Activated CD8-positive, alpha-beta T cell treated with anti-CD3 and anti-CD28 coated beads, Interleukin-2, amount 10 ng/mL, durations not matched to agents 7 days and 5 days (primary cell): ENCODE results near the gene ERAL1. TPM values are rescaled to one million over a fixed set of nuclear protein-coding genes. Genes with fewer than 3 reads are reported as not detected.
"Not testable (repeated sequence)": the region's sequence is repeated elsewhere in the genome, so short reads cannot be mapped to it uniquely, and the experiment has no call there.

Experiments used
- ATAC-seq: fragments of 150-1000 bp; cut with Tn5 transposase; one replicate; pipeline ENCODE4 v1.10.0; 2021; ENCODE audit warnings: moderate library complexity
- CTCF ChIA-PET: fragments of 350-600 bp; sonication (Branson Sonifier 250); formaldehyde crosslinking; loops from one replicate; lab custom pipeline; 2021; ENCODE audit warnings: antibody characterized with exemption; lab: Charles Lee
- POLR2A ChIA-PET: fragments of 350-600 bp; sonication (Branson Sonifier 250); formaldehyde crosslinking; loops from one replicate; lab custom pipeline; 2021; ENCODE audit warnings: antibody characterized with exemption; lab: Charles Lee
- DNase-seq: peaks from one replicate; pipeline ENCODE4 v3.0.0-alpha.2; 2020
- H3K27ac Mint-ChIP-seq: one replicate; pipeline ENCODE4 v1.8.0; 2021; ENCODE audit warnings: mild to moderate bottlenecking, mixed read lengths
- H3K27me3 Mint-ChIP-seq: one replicate; pipeline ENCODE4 v1.8.0; 2021; ENCODE audit warnings: low read depth, mixed read lengths
- H3K36me3 Mint-ChIP-seq: one replicate; pipeline ENCODE4 v1.8.0; 2021; ENCODE audit warnings: low read depth, mixed read lengths
- H3K4me1 Mint-ChIP-seq: one replicate; pipeline ENCODE4 v1.8.0; 2021; ENCODE audit warnings: low read depth, mixed read lengths
- H3K4me3 Mint-ChIP-seq: one replicate; pipeline ENCODE4 v1.8.0; 2021; ENCODE audit warnings: mild to moderate bottlenecking, mixed read lengths
- H3K9me3 Mint-ChIP-seq: one replicate; pipeline ENCODE4 v1.8.0; 2022; ENCODE audit warnings: mixed read lengths; ENCODE audit not compliant: insufficient read depth
- total RNA-seq, 2 experiments: library from RNA; stranded (reverse); gene quantifications; one replicate each; pipeline ENCODE4 v1.2.3, GENCODE V29; 2021

Gene ERAL1
- total RNA-seq, 2 experiments from 2014 or later = 46.3 to 50.7 TPM

DNA sequence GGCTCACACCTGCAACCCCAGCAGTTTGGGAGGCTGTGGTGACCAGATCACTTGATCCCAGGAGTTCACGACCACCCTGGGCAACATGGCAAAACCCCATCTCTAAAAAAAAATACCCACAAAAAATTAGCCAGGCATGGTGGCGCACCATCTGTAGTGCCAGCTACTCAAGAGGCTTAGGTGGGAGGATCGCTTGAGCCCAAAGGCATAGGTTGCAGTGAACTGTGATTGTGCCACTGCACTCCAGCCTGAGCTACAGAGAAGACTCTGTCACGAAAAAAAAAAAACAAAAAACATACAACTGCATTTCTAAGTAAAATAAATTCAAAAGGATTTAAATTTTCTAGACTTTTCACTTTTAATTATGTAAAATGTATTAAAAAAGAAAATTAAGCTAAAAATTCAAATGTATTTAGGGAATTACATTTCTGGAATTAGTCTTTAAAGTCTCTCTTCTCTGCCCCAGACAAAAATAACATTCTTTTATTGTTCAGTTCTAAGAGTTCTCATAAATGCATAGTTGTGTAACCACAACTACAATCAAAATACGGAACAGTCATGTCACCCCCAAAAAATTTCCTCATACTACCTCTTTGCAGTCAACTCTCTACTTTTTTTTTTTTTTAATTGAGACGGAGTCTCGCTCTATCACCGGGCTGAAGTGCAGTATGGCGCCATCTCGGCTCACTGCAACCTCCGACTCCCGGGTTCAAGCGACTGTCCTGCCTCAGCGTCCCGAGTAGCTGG, 26.3 kb upstream of the ERAL1 start:
- Mint-ChIP-seq H3K4me3 (no peak overlapping the region), H3K4me1 (peaks cover 4% of the 10 kb centered on the region), H3K9me3 (no peaks in the 10 kb centered on the region), H3K36me3 (peaks cover 20% of the 10 kb centered on the region), H3K27ac (no peak overlapping the region), H3K27me3 (no peaks in the 10 kb centered on the region)
- ATAC-seq (no peak), DNase-seq (no peak)
- ChIA-PET POLR2A (no interaction called here), CTCF (interaction anchor here (0.6 to 2.5 kb wide), 3 partner anchors 15 to 74 kb away, joined by 3 to 17 read pairs (median 5); partner anchors contain the start of gene DHRS13)

DNA sequence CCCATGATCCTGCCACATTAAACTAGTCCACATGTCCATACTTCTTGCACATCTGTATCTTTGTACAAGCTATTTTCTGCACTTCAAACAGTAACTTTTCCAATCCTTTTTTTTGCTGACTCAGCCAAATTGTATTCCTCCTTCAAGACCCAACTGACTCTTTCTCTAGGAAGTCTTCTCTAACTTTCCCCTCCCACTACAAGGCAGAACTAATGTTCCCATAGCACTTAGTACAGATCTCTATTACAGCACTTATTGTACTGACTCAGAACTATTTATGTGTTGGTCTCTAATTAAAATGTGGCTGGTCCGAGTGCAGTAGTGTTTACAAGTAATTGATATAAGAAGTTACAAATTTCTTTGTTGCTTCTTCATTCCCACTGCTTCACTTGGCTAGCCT, 20.4 kb upstream of the ERAL1 start:
- POLR2A ChIA-PET = no interaction called here
- Mint-ChIP-seq H3K27ac (no peak overlapping the region), H3K9me3 (no peaks in the 10 kb centered on the region), H3K36me3 (peaks cover 23% of the 10 kb centered on the region), H3K4me1 (peaks cover 10% of the 10 kb centered on the region), H3K27me3 (no peaks in the 10 kb centered on the region), H3K4me3 (no peak overlapping the region)
- ATAC-seq (no peak), DNase-seq (no peak)
- CTCF ChIA-PET = interaction anchor here (1.2 to 1.3 kb wide), 2 partner anchors 71 to 108 kb away, joined by 3 to 4 read pairs; no protein-coding TSS in a partner anchor

DNA sequence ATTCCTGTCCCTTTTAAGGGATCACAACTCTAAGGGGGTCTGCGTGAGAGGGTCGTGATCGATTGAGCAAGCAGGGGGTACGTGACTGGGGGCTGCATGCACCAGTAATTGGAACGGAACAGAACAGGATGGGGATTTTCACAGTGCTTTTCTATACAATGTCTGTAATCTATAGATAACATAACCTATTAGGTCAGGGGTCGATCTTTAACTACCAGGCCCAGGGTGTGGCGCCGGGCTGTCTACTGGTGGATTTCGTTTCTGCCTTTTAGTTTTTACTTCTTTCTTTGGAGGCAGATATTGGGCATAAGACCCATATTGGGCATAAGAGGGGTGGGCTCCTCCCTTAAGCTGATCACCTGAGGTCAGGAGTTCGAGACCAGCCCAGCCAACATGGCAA, 18.3 kb upstream of the ERAL1 start:
- H3K4me1 Mint-ChIP-seq = peaks cover 23% of the 10 kb centered on the region
- H3K27ac Mint-ChIP-seq, POLR2A ChIA-PET, H3K9me3 Mint-ChIP-seq, ATAC-seq, DNase-seq, H3K27me3 Mint-ChIP-seq, H3K4me3 Mint-ChIP-seq: not testable (repeated sequence)
- CTCF ChIA-PET = interaction anchor here (1.2 kb wide), 1 partner anchor 72 kb away, joined by 3 read pairs; no protein-coding TSS in a partner anchor
- H3K36me3 Mint-ChIP-seq = peaks cover 20% of the 10 kb centered on the region

DNA sequence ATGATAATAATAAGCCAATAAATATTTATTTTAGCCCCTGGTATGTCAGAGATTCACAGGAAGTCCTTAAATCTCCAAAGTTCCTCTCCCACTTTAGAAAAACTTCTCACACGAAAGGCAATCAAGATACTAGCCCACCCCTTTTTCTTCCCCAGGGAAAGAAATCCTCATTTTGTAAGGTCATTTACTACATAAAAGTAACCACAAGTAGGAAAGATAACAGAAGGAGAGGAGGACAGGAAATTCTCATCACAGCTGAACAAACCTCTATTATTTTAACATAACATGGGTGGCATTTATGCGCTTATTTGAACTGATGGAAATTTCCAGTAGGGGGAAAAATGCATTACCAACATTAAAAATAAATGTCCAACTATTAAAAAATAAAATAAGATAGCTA, 15.6 kb upstream of the ERAL1 start:
- no peak for DNase-seq
- H3K4me3 Mint-ChIP-seq = no peak overlapping the region
- no peaks in the 10 kb centered on the region for H3K9me3 Mint-ChIP-seq
- ChIA-PET POLR2A (no interaction called here), CTCF (interaction anchor here (1.4 kb wide), 1 partner anchor 112 kb away, joined by 3 read pairs; no protein-coding TSS in a partner anchor)
- no peak for ATAC-seq
- H3K27ac Mint-ChIP-seq = no peak overlapping the region
- H3K4me1 Mint-ChIP-seq = peaks cover 30% of the 10 kb centered on the region
- peaks cover 19% of the 10 kb centered on the region for H3K36me3 Mint-ChIP-seq
- no peaks in the 10 kb centered on the region for H3K27me3 Mint-ChIP-seq

DNA sequence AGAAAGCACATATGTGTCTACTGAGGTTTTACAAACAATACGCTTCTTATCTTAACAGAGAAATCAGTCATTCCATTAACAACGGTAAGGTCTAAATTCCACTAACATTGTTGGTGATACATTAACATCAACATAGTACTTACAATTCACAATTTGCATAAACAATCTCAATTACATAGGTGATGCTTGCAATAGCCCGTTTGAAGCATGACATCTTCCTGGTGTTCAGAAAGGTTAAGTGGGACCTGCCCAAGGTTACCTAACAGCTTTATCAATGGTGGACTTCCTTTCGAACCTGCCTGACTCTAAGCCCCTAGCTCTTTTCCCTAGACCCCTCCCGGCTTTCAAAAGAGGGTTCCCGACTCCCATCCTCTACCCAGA, 12.9 kb upstream of the ERAL1 start:
- H3K27me3 Mint-ChIP-seq = no peaks in the 10 kb centered on the region
- peak overlapping the region; percentile 97 for H3K27ac Mint-ChIP-seq
- H3K36me3 Mint-ChIP-seq = peaks cover 16% of the 10 kb centered on the region
- H3K9me3 Mint-ChIP-seq = no peaks in the 10 kb centered on the region
- ChIA-PET CTCF (interaction anchor here (0.6 to 4.8 kb wide), 18 partner anchors 24 to 306 kb away, joined by 3 to 37 read pairs (median 3); partner anchors contain the start of genes DHRS13, SDF2 and TLCD1), POLR2A (interaction anchor here (0.7 to 2.1 kb wide), 11 partner anchors 15 to 180 kb away, joined by 3 to 14 read pairs (median 5); partner anchors contain the start of genes FLOT2, RPL23A, SDF2 and SUPT6H)
- peak overlapping the region; percentile 100 for H3K4me3 Mint-ChIP-seq
- DNase-seq = peak; percentile 28
- H3K4me1 Mint-ChIP-seq = peaks cover 28% of the 10 kb centered on the region
- ATAC-seq = peak; percentile 35

DNA sequence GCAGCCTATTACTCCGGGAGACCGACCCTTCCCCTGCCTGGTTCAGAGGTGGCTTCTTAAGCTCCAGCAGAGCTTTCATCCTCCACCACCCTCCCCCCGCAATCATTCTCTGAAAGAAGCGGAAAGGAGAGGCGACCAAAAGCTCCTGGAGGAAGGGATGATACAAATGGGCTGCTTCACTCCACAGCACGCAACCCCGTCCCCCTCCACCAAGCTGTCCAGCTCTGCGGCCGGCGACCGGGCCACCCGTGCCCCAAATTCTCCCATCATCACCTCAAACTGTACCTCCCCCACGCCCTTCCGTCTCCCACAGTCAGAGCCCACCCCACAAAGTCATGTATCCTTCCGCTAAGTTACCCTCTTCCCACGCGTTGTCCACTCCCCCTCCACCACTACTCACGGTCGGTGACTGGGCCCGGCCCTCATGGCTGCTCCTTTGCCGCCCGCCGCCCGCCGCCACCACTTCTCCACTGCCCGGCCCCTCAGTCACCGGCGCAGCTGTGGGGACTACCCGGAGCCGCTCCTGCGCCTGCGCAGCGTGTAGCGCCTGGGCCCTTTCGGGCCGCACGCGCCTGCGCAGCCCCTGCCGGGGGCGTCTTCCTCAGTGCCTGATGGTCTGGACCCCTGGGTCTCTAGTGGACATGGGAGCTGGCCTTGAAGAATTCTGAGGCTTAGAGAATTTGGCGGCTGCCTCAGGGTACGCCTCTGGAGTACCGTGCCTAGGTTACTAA, 12.4 kb upstream of the ERAL1 start, which contains the start of gene FAM222B:
TSS of gene FAM222B (minus strand) at position 509 of the 731 bp plus-strand sequence. CDS start 76,123 bp downstream, outside the sequence.
- DNase-seq = peak; percentile 90
- peak within 1 kb of the TSS; percentile 97 for H3K27ac Mint-ChIP-seq
- no peaks in the 10 kb centered on the region for H3K27me3 Mint-ChIP-seq
- CTCF ChIA-PET = interaction anchor here (0.6 to 4.8 kb wide), 20 partner anchors 9 to 306 kb away, joined by 3 to 37 read pairs (median 3); partner anchors contain the start of genes DHRS13, SDF2 and TLCD1
- POLR2A ChIA-PET = interaction anchor here (0.5 to 2.1 kb wide), 12 partner anchors 16 to 181 kb away, joined by 3 to 14 read pairs (median 5); partner anchors contain the start of genes FLOT2, RPL23A, SDF2 and SUPT6H
- no peaks in the 10 kb centered on the region for H3K9me3 Mint-ChIP-seq
- ATAC-seq = peak; percentile 99
- H3K4me1 Mint-ChIP-seq = peaks cover 28% of the 10 kb centered on the region
- peak within 1 kb of the TSS; percentile 100 for H3K4me3 Mint-ChIP-seq
- H3K36me3 Mint-ChIP-seq = peaks cover 16% of the 10 kb centered on the region

DNA sequence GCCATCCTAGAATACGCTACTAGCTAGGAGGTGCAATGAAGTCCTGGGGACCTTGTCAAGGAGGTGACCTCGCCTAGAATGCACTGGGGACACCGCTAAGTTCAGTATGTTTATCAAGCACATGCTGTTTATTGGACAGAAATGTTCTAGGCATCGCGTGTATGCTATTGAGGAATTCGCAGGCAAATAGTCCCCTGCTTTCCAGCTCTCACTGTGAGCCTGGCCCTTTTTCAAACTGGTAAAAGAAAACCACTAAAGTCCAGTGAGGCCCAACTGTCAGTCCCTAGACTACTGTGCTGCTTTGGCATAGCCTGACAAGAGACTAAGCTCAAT, 11.0 kb upstream of the ERAL1 start:
- Mint-ChIP-seq H3K4me3 (peak overlapping the region; percentile 55), H3K27ac (no peak overlapping the region), H3K9me3 (no peaks in the 10 kb centered on the region), H3K36me3 (peaks cover 16% of the 10 kb centered on the region), H3K27me3 (no peaks in the 10 kb centered on the region), H3K4me1 (peaks cover 29% of the 10 kb centered on the region)
- DNase-seq = no peak
- CTCF ChIA-PET = interaction anchor here (0.6 to 4.8 kb wide), 6 partner anchors 15 to 117 kb away, joined by 3 to 37 read pairs (median 10); partner anchors contain the start of genes DHRS13 and TLCD1
- POLR2A ChIA-PET = no interaction called here
- no peak for ATAC-seq

DNA sequence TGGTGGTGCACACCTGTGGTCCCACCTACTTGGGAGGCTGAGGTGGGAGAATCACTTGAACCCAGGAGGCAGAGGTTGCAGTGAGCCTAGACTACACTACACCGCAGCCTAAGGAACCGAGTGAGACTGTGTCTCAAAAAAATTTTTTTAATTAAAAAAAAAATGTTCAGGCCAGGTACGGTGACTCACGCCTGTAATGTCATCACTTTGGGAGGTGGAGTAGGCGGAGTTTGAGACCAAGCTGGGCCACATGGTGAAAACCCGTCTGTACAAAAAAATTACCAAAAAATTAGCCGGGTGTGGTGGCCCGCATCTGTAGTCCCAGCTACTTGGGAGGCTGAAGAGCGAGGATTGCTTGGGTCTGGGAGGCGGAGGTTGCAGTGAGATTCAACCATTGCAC, 8.6 kb upstream of the ERAL1 start:
- CTCF ChIA-PET = no interaction called here
- DNase-seq (no peak), ATAC-seq (no peak)
- Mint-ChIP-seq H3K27me3 (no peaks in the 10 kb centered on the region), H3K36me3 (peaks cover 9% of the 10 kb centered on the region), H3K4me3 (no peak overlapping the region), H3K4me1 (peaks cover 19% of the 10 kb centered on the region), H3K9me3 (no peaks in the 10 kb centered on the region), H3K27ac (no peak overlapping the region)
- POLR2A ChIA-PET = no interaction called here

DNA sequence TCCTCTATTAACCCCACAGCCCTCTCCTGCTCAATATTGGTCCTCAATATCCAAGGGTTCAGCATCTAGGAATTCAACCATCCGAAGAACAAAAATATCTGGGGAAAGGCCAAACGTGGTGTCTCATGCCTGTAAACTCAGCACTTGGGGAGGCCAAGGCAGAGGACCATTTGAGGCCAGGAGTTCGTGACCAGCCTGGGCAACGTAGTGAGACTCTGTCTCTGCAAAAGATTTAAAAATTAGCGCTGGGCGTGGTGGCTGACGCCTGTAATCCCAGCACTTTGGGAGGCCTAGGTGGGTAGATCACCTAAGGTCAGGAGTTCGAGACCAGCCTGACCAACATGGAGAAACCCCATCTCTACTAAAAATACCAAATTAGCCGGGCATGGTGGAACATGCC, 8.1 kb upstream of the ERAL1 start:
- ATAC-seq, DNase-seq, H3K4me3 Mint-ChIP-seq, POLR2A ChIA-PET, H3K9me3 Mint-ChIP-seq, H3K36me3 Mint-ChIP-seq, H3K27me3 Mint-ChIP-seq, H3K27ac Mint-ChIP-seq, CTCF ChIA-PET: not testable (repeated sequence)
- peaks cover 14% of the 10 kb centered on the region for H3K4me1 Mint-ChIP-seq

DNA sequence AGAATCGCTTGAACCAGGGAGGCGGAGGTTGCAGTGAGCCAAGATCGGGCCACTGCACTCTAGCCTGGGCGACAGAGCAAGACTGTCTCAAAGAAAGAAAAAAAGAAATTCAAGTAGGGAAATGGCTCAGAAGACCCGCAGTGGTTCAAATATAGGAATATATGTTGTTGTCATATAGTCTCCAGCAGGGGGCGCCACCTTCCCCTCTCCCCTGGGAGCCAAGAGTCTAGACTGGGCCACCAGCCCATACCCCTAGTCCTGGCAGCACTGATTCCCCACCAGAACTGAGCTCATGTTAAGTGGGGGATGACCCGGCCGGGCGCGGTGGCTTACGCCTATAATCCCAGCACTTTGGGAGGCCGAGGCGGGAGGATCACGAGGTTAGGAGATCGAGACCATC, 6.1 kb upstream of the ERAL1 start:
- H3K36me3 Mint-ChIP-seq, H3K9me3 Mint-ChIP-seq, H3K27me3 Mint-ChIP-seq, H3K4me3 Mint-ChIP-seq, H3K4me1 Mint-ChIP-seq, POLR2A ChIA-PET, H3K27ac Mint-ChIP-seq: not testable (repeated sequence)
- DNase-seq (peak; percentile 76), ATAC-seq (peak; percentile 77)
- CTCF ChIA-PET = interaction anchor here (0.6 to 2.3 kb wide), 28 partner anchors 10 to 259 kb away, joined by 3 to 13 read pairs (median 4); partner anchors contain the start of genes DHRS13 and FLOT2

DNA sequence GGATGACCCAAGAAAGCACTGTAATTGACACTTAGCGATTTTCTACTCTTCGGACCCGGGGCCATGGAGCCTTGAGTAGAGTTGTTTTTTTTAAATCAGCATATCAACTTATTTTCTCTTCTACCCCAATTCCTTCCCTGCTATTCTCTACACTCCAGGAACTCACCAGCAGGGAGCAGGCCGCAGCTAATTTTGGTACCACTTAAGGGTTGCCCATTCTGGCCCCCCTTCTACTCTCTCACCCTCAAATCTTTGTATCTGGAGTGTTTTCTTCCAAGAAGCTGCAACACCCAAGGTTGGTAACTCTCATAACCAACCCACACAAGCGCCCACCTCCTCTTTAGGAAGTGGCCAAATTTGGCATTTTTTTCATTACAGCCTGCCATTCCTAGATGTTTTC, 5.5 kb upstream of the ERAL1 start:
- Mint-ChIP-seq H3K4me3 (no peak overlapping the region), H3K9me3 (no peaks in the 10 kb centered on the region), H3K36me3 (no peaks in the 10 kb centered on the region), H3K4me1 (peaks cover 10% of the 10 kb centered on the region), H3K27me3 (no peaks in the 10 kb centered on the region), H3K27ac (no peak overlapping the region)
- POLR2A ChIA-PET = no interaction called here
- CTCF ChIA-PET = interaction anchor here (0.6 to 2.3 kb wide), 30 partner anchors 9 to 260 kb away, joined by 3 to 13 read pairs (median 4); partner anchors contain the start of genes DHRS13 and FLOT2
- DNase-seq = peak; percentile 32
- peak; percentile 53 for ATAC-seq
